GM23338 (cell line): Measurements from ENCODE around the gene AMFR.

ENCODE experiments used
- CTCF ChIP-seq, 2 experiments: fragments of 200-600 bp in 1 of 2; sonication (generic) in 1 of 2; conservative IDR thresholded peaks; 2 replicates each; pipeline versions ENCODE4 v1.5.1 to v1.6.1; 2016 to 2017; ENCODE audit warnings: antibody characterized with exemption in 2 of 2, low read depth in 2 of 2, mild to moderate bottlenecking in 2 of 2, moderate library complexity in 1 of 2
- JUNB ChIP-seq: IDR thresholded peaks from one replicate; pipeline ENCODE4 v1.6.1; 2016; ENCODE audit warnings: antibody characterized with exemption; ENCODE audit not compliant: unreplicated experiment
- ZNF114 ChIP-seq: fragments of 250-450 bp; sonication (Bioruptor Pico); IDR thresholded peaks from 2 replicates; pipeline ENCODE4 v1.5.0; 2020; ENCODE audit warnings: mild to moderate bottlenecking, moderate library complexity
- ZNF462 ChIP-seq: fragments of 250-450 bp; sonication (Bioruptor Pico); IDR thresholded peaks from 2 replicates; pipeline ENCODE4 v1.5.0; 2020; ENCODE audit warnings: mild to moderate bottlenecking, moderate library complexity

GRCh38 chr16:56336071-56336688 lies 89.2 kb downstream of the AMFR start:
- peak in 1 of 2 experiments; percentile 18; a peak in 2 of 4 replicates for TF ChIP-seq CTCF (conservative IDR thresholded peaks at IDR 0.05; ENCODE audit: low read depth in 2 of 2)
- no peak for TF ChIP-seq JUNB
- TF ChIP-seq ZNF114 (CRISPR knock-in tag) = no peak
- no peak for TF ChIP-seq ZNF462
